T-helper 2 cell (primary cell): ENCODE data around the gene KCTD13.
A peak's percentile ranks its signal among the peaks of the same experiment; 100 is the strongest.
"Not testable (repeated sequence)": the region's sequence is repeated elsewhere in the genome, so short reads cannot be mapped to it uniquely, and the experiment has no call there.

Source experiments
- DNase-seq, 5 experiments: peaks; one replicate each; pipeline versions ENCODE4 v3.0.0 to v3.0.0-alpha.2; 2012 to 2022

KCTD13 gene

GRCh38 chr16:29906520-29907244 is 19.3 kb downstream of the KCTD13 start:
- no peak for DNase-seq

DNA sequence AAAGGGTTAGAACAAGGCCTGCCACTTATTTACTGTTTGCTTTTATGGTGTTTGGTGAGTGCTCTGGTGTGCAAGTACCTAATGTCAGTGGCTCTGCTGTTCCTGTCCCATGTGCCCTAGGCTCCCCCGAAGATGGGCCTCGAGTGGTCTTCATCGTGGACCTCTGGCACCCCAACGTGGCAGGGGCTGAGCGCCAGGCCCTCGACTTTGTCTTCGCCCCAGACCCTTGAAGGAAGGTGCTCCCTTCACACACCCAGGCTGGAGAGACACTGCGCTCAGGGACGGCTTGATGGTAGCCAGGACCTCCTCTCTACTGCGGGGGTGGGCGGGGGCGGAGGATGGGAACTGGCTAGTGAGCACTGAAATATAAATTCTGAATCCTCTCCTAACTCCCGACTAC is 20.4 kb downstream of the KCTD13 start:
- DNase-seq = no peak

- no peak for DNase-seq
These were observed 21.1 kb downstream of the KCTD13 start for GRCh38 chr16:29904947-29905346.

GRCh38 chr16:29903590-29903989 is 22.4 kb downstream of the KCTD13 start:
- no peak for DNase-seq

DNA sequence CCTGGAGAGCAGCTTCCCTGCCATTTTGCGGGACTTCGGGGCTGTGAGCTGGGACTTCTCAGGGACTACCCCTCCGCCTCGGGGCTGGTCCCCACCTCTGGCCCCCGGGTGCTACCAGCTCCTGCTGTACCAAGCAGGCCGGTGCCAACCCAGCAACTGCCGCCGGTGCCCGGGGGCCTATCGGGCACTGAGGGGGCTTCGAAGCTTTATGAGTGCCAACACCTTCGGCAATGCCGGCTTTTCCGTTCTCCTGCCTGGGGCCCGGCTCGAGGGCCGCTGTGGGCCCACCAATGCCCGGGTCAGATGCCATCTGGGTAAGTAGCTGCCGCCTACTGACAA is 24.4 kb downstream of the KCTD13 start:
- DNase-seq = no peak

GRCh38 chr16:29900888-29901606 is 25.0 kb downstream of the KCTD13 start:
- no peak for DNase-seq

DNA sequence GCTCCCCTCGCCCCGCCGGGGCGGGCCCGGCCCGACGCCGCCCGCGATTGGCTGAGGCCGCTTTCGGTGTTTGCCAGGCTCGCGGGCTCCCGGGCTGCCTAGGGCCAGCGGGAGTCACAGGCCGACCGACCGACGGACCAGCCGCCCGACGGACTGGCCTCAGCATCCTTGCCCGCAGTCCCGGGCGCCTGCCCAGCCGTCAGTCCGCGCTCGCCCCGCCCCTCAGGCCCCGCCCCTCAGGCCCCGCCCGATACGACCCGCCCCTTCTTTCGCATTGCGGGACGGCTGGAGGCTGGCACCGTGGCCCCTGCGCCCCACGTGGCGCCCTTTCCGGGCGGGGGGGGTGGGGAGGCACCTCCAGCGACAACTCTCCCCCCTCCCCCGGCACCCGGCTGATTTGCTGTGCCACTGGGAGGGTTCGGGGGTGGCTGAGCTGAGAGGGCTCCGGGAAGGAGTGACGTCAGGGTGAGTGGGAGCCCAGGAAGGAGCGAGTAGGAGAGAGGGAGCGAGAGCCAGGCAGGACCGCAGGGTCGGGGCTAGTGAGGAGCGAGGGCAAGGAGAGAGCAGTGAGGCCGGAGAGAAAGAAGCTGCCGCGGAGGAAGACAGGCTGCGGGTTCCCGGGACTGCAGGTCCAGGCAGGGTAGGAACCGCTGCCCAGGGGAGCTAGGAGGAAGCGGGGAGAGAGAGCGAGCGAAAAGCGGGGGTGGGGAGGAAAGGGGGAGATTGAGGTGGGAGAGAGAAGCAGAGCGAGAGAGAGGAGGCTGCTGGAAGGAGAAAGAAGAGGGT is 25.7 kb downstream of the KCTD13 start, which contains the start of gene ASPHD1:
Gene ASPHD1, plus strand, starts transcription at position 387 of the 786 bp plus-strand sequence. CDS start 484 bp downstream, outside the sequence.
- DNase-seq = peak; percentile 50 to 69 (median 63)

GRCh38 chr16:29899516-29900101 is 26.4 kb downstream of the KCTD13 start, which contains the start of gene SEZ6L2:
Gene SEZ6L2 (minus strand): TSS chr16:29899550. CDS start chr16:29899019, 531 bp downstream.
- peak in 1 of 5 experiments; percentile 66 for DNase-seq

- DNase-seq = no peak
These were observed 27.1 kb downstream of the KCTD13 start for GRCh38 chr16:29898804-29899515.

DNA sequence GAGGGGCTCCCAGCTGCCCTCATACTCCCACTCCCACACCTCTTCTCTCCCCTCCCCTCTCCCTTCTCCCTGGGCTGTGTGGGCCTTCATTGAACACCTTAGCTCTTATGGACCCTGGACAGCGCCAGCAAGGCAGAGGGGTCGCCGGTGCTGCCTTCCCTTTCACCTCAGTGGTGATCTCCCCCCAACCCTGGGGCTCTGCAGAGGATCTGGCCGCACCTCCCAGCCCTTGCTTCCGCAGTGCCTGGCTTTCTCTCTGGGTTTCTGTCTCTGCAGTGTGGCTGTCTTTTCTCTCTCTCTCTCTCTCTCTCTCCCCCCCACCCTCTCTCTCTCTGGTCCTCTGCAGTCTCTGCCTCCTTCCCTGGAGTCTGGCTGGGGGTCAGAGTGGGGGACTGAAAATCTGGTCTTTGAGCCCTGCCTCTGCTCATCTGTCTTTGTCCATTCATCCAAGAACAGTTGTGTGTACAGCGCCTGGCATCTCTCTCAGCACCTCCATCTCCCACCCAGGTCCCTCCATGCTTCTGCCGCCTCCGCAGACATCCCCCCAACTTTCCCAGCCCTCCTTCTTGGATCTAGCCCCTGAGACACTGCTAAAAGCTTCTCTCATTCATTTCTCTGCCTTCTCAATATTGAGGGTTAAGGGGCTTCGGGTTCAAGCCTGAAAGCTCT is 27.8 kb downstream of the KCTD13 start:
- DNase-seq = no peak

GRCh38 chr16:29897333-29897732 is 28.7 kb downstream of the KCTD13 start:
- no peak for DNase-seq

DNA sequence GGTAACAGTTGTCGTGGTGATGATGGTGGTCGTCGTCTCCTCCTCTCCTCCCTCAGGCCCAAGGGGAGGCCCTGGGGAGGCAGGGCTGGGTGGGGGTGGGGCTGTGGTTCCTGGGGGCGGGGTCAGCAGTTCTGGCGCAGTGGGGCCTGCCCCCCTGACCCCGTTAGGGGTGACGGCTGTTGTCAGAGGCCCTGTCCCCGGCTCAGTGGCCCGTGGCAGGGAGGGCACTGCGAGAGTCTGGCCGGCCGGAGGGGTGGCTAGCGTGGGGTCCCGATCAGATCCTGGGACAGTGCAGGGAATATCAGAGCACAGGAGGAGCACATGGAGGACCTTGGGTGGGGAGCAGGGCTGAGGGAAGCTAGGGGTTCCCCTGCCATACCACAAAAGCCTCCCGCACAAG is 29.2 kb downstream of the KCTD13 start:
- no peak for DNase-seq

DNA sequence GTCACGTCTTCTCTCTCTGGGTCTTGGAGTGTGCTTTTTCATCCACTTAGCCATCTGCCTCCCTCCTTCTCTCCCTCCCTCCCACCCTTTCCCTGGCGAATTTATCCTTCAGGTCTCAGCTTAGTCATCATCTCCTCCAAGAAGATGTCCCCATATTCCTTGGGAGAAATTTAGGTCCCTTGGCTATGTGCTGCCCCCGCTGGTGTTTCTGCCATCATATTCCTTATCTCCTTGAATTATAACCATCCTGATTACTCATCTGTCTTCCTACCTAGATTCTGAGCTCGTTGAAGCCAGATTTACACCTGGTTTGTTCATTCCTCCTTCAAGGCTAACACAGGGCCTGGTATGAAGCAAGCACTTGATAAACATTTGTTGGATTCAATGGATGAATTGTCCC is 31.7 kb downstream of the KCTD13 start:
- DNase-seq = no peak

DNA sequence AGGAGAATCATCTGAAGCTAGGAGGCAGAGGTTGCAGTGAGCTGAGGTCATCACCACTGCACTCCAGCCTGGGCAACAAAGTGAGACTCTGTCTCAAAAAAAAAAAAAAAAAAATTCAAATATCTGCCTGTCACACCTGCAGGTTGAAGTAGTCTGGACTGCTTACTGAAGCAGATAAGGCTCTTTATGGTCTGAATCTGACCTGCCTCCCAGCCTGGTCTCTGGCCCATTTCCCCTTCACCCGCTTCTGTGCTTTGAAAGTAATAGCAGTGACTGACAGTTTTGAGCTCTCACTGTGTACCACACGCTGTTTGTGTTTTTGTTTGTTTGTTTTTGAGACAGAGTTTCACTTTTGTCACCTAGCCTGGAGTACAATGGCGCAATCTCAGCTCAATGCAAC is 32.5 kb downstream of the KCTD13 start:
- no peak for DNase-seq

DNA sequence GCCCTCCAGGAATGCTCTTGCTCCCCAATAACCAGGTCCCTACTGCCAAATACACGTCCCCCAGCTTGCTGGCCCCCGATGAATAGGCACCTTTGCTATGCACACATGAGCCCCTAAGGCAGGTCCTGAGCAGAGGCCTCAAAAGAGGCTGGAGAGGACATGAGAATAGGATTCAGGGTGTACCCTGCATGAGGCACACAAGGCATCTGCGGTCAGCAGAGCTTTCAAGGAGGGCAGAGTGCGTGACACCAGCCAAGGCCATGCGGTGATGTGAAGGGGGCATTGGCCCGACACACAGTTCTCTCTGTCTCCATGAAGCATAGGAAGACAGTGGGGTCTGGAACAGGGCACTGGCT is 33.6 kb downstream of the KCTD13 start:
- no peak for DNase-seq

- DNase-seq = no peak
These were observed 34.2 kb downstream of the KCTD13 start for GRCh38 chr16:29891525-29892457.

DNA sequence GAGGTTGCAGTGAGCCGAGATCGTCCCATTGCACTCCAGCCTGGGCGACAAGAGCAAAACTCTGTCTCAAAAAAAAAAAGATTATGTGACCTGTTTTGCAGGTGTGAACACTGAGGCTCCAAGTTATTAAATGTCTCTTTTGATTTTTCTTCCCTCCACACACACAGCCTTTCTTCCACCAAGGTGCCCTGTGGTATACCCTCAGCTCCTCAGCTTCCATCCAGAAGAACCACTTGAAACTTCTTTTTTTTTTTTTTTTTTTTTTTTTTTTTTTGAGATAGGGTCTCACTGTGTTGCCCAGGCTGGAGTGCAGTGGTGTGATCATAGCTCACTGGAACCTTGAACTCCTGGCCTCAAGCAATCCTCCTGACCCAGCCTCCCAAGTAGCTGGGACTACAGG is 36.7 kb downstream of the KCTD13 start:
- DNase-seq = not testable (repeated sequence)

- DNase-seq = no peak
These were observed 42.0 kb downstream of the KCTD13 start for GRCh38 chr16:29883987-29884386.

- DNase-seq = no peak
These were observed 45.0 kb downstream of the KCTD13 start for GRCh38 chr16:29881050-29881449.

GRCh38 chr16:29878172-29878571 is 47.9 kb downstream of the KCTD13 start:
- DNase-seq = no peak
